ENCODE results near the gene FAHD2A.
"Not testable (repeated sequence)": the region's sequence is repeated elsewhere in the genome, so short reads cannot be mapped to it uniquely, and the experiment has no call there.

The FAHD2A gene

DNA sequence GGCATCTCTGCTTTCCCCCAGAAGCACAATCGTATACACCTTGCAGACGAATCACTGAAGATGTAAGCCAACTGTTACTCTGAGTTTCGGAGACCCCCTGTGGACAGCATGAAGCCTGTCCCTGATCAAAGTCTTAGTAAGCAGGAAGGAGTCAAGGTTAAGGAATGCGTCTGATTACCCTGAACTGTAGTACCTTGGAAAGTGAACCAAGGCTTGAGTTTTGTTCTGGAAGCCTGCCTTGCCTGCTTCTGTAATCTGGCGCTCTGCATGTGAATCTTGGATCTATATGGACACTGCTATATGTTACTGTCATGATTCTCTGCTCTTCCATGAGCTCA lies 33.3 kb downstream of the FAHD2A start:
- not testable (repeated sequence) for DNase-seq (ENCODE audit: low read depth)

DNA sequence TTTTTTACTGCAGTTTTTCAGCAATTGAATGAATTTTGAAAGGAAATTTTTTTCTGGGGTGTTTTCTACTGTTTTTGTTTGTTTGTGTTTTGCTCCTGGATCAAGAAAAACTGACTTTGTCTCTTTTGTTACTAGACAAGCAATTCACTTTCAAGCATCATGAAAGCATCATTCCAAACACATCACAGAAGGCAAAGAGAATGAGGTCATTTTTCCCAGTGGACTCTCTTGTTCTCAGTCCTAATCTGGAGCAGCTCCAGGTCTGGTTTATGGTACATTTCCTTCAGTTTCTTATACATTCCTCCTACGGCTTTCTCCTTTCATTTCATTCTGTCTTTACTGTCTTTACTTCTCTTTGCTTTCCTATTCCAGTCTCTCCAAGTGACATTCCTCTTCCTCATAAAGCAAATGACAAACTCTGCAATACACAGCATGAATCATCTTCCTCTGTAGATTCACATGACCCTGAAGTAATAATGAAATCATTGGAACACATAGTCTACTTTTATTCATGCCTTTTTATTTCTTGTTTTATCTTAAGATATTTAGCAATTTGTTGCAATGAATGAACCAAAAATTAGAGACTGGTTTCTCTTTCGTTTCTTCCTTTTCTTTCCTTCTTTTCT lies 40.1 kb downstream of the FAHD2A start:
- not testable (repeated sequence) for DNase-seq (ENCODE audit: low read depth)

DNA sequence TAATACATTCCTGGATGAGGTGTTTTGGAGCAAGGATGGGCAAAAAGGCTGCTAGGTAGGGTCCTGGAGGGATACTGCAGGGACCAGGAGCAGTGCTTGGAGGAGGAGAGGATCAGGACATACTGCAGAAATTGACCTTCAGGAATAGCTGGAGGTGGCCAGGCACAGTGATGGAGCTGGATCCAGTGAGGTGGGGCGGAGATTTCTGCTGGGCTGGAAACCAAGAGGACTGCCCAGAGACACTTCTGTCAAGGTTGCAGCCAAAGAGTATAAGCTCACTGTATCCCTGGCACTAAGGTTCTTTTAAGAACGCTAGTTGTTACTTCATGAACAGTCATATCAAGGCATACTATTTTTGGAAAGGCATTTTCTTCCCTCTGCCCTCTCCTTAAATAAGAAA lies 42.8 kb downstream of the FAHD2A start:
- DNase-seq (ENCODE audit: low read depth): not testable (repeated sequence)

DNA sequence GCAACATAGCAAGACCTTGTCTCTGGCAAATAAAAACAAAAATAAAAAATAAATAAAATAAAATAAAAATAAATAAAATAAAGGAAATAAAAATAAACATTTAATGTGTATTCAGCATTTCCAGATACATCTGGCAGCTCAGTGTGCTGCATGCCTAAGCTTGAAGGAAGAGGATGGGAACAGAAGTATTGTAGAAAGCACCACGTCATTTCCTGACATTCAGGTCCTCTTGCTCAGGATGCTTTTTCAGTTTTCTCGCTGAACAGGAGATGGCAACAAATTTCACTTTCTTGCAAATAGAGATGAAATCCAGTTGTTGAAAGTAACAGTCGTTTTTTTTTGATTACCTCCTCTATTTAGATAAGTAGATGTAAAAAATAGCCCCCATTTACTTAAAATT lies 60.8 kb downstream of the FAHD2A start:
- not testable (repeated sequence) for DNase-seq (ENCODE audit: low read depth)
